Measurements from ENCODE around the gene DCTPP1. TPM values are rescaled to one million over a fixed set of nuclear protein-coding genes. Genes with fewer than 3 reads are reported as not detected.

The DCTPP1 gene
- polyA plus RNA-seq, 1 of the 3 experiments (the other 2 are of a cell fraction): 79.2 TPM

- H3K9me2 ChIP-seq: no peaks in the 10 kb centered on the region
- H2AFZ ChIP-seq (ENCODE audit: low read depth): no peak overlapping the region
- no peak overlapping the region for H3K4me3 ChIP-seq (ENCODE audit: low read depth in 2 of 2, low read length in 1 of 2)
- no peaks in the 10 kb centered on the region for H3K36me3 ChIP-seq (replicated peaks in 1 of 2; ENCODE audit: control insufficient read depth in 1 of 2, insufficient read depth in 2 of 2, low read length in 1 of 2)
- no peak for DNase-seq
- H4K20me1 ChIP-seq (ENCODE audit: insufficient read depth): no peaks in the 10 kb centered on the region
- no peaks in the 10 kb centered on the region for H3K9me3 ChIP-seq
- ChIA-PET CTCF (no interaction called here), POLR2A (interaction anchor here (1.6 kb wide), 1 partner anchor 50 kb away, joined by 4 read pairs; no protein-coding TSS in a partner anchor)
- TF ChIP-seq FOXM1 (IDR thresholded peaks at IDR 0.05; ENCODE audit: low read depth) (no peak), EZH2phosphoT487 (IDR thresholded peaks at IDR 0.05; ENCODE audit: borderline replicate concordance, low read depth) (no peak), CHD2 (IDR thresholded peaks at IDR 0.05; ENCODE audit: low read length, partially characterized antibody) (no peak), SIN3A (IDR thresholded peaks at IDR 0.05; ENCODE audit: borderline replicate concordance, low read depth, low read length) (no peak), FOXJ3 (CRISPR knock-in tag; IDR thresholded peaks at IDR 0.05) (no peak), RAD21 (IDR thresholded peaks at IDR 0.05; ENCODE audit: low read length) (no peak), RFX5 (IDR thresholded peaks at IDR 0.05; ENCODE audit: low read length) (no peak), SMC3 (IDR thresholded peaks at IDR 0.05; ENCODE audit: low read depth, low read length) (no peak), NFIC (IDR thresholded peaks at IDR 0.05; ENCODE audit: borderline replicate concordance) (no peak), POLR2AphosphoS5 (IDR thresholded peaks at IDR 0.05; ENCODE audit: low read depth, low read length) (no peak), YY1 (IDR thresholded peaks at IDR 0.05; ENCODE audit: low read depth) (no peak), EP300 (IDR thresholded peaks at IDR 0.05; ENCODE audit: borderline replicate concordance in 1 of 2, low read depth in 1 of 2, low read length in 1 of 2) (no peak), RCOR1 (IDR thresholded peaks at IDR 0.05; ENCODE audit: low read length) (no peak), ELF1 (IDR thresholded peaks at IDR 0.05) (no peak), FOSL2 (IDR thresholded peaks at IDR 0.05; ENCODE audit: borderline replicate concordance, low read depth) (no peak)
- TF ChIP-seq, protein P1, sequence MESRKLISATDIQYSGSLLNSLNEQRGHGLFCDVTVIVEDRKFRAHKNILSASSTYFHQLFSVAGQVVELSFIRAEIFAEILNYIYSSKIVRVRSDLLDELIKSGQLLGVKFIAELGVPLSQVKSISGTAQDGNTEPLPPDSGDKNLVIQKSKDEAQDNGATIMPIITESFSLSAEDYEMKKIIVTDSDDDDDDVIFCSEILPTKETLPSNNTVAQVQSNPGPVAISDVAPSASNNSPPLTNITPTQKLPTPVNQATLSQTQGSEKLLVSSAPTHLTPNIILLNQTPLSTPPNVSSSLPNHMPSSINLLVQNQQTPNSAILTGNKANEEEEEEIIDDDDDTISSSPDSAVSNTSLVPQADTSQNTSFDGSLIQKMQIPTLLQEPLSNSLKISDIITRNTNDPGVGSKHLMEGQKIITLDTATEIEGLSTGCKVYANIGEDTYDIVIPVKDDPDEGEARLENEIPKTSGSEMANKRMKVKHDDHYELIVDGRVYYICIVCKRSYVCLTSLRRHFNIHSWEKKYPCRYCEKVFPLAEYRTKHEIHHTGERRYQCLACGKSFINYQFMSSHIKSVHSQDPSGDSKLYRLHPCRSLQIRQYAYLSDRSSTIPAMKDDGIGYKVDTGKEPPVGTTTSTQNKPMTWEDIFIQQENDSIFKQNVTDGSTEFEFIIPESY (IDR thresholded peaks at IDR 0.05; ENCODE audit: borderline replicate concordance, low read depth): no peak
- TF ChIP-seq, protein P2, sequence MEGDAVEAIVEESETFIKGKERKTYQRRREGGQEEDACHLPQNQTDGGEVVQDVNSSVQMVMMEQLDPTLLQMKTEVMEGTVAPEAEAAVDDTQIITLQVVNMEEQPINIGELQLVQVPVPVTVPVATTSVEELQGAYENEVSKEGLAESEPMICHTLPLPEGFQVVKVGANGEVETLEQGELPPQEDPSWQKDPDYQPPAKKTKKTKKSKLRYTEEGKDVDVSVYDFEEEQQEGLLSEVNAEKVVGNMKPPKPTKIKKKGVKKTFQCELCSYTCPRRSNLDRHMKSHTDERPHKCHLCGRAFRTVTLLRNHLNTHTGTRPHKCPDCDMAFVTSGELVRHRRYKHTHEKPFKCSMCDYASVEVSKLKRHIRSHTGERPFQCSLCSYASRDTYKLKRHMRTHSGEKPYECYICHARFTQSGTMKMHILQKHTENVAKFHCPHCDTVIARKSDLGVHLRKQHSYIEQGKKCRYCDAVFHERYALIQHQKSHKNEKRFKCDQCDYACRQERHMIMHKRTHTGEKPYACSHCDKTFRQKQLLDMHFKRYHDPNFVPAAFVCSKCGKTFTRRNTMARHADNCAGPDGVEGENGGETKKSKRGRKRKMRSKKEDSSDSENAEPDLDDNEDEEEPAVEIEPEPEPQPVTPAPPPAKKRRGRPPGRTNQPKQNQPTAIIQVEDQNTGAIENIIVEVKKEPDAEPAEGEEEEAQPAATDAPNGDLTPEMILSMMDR (IDR thresholded peaks at IDR 0.05): no peak
- TF ChIP-seq, protein P3, sequence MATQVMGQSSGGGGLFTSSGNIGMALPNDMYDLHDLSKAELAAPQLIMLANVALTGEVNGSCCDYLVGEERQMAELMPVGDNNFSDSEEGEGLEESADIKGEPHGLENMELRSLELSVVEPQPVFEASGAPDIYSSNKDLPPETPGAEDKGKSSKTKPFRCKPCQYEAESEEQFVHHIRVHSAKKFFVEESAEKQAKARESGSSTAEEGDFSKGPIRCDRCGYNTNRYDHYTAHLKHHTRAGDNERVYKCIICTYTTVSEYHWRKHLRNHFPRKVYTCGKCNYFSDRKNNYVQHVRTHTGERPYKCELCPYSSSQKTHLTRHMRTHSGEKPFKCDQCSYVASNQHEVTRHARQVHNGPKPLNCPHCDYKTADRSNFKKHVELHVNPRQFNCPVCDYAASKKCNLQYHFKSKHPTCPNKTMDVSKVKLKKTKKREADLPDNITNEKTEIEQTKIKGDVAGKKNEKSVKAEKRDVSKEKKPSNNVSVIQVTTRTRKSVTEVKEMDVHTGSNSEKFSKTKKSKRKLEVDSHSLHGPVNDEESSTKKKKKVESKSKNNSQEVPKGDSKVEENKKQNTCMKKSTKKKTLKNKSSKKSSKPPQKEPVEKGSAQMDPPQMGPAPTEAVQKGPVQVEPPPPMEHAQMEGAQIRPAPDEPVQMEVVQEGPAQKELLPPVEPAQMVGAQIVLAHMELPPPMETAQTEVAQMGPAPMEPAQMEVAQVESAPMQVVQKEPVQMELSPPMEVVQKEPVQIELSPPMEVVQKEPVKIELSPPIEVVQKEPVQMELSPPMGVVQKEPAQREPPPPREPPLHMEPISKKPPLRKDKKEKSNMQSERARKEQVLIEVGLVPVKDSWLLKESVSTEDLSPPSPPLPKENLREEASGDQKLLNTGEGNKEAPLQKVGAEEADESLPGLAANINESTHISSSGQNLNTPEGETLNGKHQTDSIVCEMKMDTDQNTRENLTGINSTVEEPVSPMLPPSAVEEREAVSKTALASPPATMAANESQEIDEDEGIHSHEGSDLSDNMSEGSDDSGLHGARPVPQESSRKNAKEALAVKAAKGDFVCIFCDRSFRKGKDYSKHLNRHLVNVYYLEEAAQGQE (IDR thresholded peaks at IDR 0.05; ENCODE audit: low read depth, low read length): no peak
- H3K79me2 ChIP-seq (ENCODE audit: insufficient read depth): no peaks in the 10 kb centered on the region
- H3K9ac ChIP-seq: no peak overlapping the region
- peaks cover 5% of the 10 kb centered on the region; the same call in 1 of the 2 replicates for H3K27me3 ChIP-seq (ENCODE audit: insufficient read depth)
- H3F3A ChIP-seq (replicated peaks; ENCODE audit: insufficient read depth): no peaks in the 10 kb centered on the region
- H3K4me2 ChIP-seq: no peak overlapping the region
- no peaks in the 10 kb centered on the region for H3K4me1 ChIP-seq (ENCODE audit: control insufficient read depth in 1 of 2, insufficient read depth in 2 of 2, low read depth in 1 of 2, low read length in 1 of 2)
- no peak overlapping the region for H3K27ac ChIP-seq (ENCODE audit: low read depth in 2 of 2, low read length in 1 of 2)
- 83% methylated on average over 7 of the region's 7 CpGs for WGBS (ENCODE audit: low lambda C conversion rate)
Observed at GRCh38 chr16:30474684-30475083, 44.9 kb upstream of the DCTPP1 start.
